WI38 (cell line): ENCODE results near the gene DNAH11.

ENCODE experiments used
- H3K4me3 ChIP-seq: 2 replicates; pipeline ENCODE4 v1.5.1; 2011; ENCODE audit warnings: low read depth, mild to moderate bottlenecking, control low read depth, low read length
- TF ChIP-seq, protein P1 (sequence below): IDR thresholded peaks from 2 replicates; pipeline ENCODE4 v1.5.1; 2012; ENCODE audit warnings: low read depth, mild to moderate bottlenecking, control low read depth, low read length

DNAH11 gene

GRCh38 chr7:21641546-21641945 lies 98.7 kb downstream of the DNAH11 start:
- no peak overlapping the region for H3K4me3 ChIP-seq
- TF ChIP-seq, protein P1, sequence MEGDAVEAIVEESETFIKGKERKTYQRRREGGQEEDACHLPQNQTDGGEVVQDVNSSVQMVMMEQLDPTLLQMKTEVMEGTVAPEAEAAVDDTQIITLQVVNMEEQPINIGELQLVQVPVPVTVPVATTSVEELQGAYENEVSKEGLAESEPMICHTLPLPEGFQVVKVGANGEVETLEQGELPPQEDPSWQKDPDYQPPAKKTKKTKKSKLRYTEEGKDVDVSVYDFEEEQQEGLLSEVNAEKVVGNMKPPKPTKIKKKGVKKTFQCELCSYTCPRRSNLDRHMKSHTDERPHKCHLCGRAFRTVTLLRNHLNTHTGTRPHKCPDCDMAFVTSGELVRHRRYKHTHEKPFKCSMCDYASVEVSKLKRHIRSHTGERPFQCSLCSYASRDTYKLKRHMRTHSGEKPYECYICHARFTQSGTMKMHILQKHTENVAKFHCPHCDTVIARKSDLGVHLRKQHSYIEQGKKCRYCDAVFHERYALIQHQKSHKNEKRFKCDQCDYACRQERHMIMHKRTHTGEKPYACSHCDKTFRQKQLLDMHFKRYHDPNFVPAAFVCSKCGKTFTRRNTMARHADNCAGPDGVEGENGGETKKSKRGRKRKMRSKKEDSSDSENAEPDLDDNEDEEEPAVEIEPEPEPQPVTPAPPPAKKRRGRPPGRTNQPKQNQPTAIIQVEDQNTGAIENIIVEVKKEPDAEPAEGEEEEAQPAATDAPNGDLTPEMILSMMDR: no peak

DNA sequence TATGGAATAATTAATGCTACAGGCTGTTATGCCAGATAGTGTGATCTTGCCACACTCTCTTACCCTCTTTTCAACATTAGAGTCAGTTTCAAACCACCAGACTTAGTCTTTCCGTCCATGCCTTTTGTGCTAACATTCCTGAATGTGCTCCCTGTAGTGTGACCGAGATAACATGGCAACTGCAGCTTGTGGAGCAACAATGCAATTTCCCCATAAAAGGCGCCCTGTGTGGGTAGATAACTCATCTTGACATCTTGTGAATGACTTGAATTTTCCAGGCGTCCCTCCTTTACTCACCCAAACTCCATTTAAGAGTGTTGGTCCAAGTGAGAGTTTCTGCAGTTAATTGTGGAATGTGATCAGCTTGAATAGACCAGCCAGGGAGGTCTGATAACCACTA lies 99.6 kb downstream of the DNAH11 start:
- TF ChIP-seq, protein P1: no peak
- no peak overlapping the region for H3K4me3 ChIP-seq

- TF ChIP-seq, protein P1: no peak
- H3K4me3 ChIP-seq: no peak overlapping the region
Measured at GRCh38 chr7:21651697-21652096, 108.9 kb downstream of the DNAH11 start.

- TF ChIP-seq, protein P1: no peak
- H3K4me3 ChIP-seq: no peak overlapping the region
Measured at GRCh38 chr7:21653623-21654022, 110.8 kb downstream of the DNAH11 start.

- H3K4me3 ChIP-seq: no peak overlapping the region
- TF ChIP-seq, protein P1: no peak
Measured at GRCh38 chr7:21656081-21656480, 113.2 kb downstream of the DNAH11 start.

DNA sequence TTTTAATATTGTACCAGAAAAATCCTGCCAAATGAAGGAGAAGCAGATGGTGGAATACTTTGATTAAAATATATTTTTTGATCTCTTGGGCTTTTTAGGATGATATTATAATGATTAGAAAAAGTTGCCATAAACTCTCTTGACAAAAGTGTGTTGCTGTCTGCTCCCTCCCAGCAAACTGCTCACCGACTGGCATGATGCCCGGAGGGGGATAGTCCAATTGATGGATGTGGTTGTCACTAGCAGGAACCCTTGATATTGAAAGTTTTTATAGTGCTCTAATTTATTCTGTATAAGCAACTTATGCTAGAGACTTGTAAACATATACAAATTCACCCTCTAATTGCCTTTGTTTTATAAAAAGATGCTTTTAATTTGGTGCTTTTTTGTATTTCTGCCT lies 114.0 kb downstream of the DNAH11 start:
- TF ChIP-seq, protein P1: no peak
- no peak overlapping the region for H3K4me3 ChIP-seq

DNA sequence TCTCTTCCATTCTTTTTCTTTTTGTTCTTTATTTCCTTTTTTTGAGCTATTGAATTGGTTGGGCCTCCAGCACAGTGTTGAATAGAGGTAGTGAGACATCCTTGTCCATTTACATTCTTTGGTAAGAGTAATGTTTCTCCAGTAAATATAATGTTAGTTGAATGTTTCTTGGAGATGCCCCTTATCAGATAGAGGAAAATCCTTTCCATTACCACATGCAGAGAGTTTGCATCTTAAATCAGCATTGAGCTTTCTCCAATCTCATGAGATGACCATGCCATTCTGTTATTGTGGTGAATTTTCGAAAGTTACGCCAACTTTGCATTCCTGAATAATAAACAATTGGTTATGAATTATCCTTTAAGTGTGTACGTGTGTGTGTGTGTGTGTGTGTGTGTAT lies 127.7 kb downstream of the DNAH11 start:
- no peak overlapping the region for H3K4me3 ChIP-seq
- TF ChIP-seq, protein P1: no peak
